GM19351 (cell line): Measurements from ENCODE around the gene IRF3.

Source experiments
- ATAC-seq: cut with Tn5 transposase; IDR thresholded peaks from one replicate; pipeline ENCODE4 v1.9.1; 2021; ENCODE audit warnings: mild to moderate bottlenecking, moderate library complexity; ENCODE audit not compliant: unreplicated experiment

IRF3 gene

GRCh38 chr19:49672131-49672919 is 6.7 kb upstream of the IRF3 start:
- ATAC-seq: no peak

- no peak for ATAC-seq
Observed at GRCh38 chr19:49669516-49669915, 3.9 kb upstream of the IRF3 start.

GRCh38 chr19:49667473-49667872 is 1.8 kb upstream of the IRF3 start:
- ATAC-seq: no peak

- ATAC-seq: no peak
Observed at GRCh38 chr19:49666120-49666444, 425 bp upstream of the IRF3 start.

- ATAC-seq: no peak
Observed at GRCh38 chr19:49665036-49665350, 664 bp downstream of the IRF3 start.

- ATAC-seq: peak; percentile 50
Observed at GRCh38 chr19:49664171-49665035, 1.3 kb downstream of the IRF3 start.

GRCh38 chr19:49663224-49663623 is 2.4 kb downstream of the IRF3 start:
- no peak for ATAC-seq

GRCh38 chr19:49662011-49662410 is 3.6 kb downstream of the IRF3 start:
- ATAC-seq: no peak

GRCh38 chr19:49660338-49660961 is 5.2 kb downstream of the IRF3 start:
- no peak for ATAC-seq

- no peak for ATAC-seq
Observed at GRCh38 chr19:49658566-49659442, 6.9 kb downstream of the IRF3 start.

- no peak for ATAC-seq
Observed at GRCh38 chr19:49658139-49658517, 7.5 kb downstream of the IRF3 start.

GRCh38 chr19:49657493-49658138 is 8.0 kb downstream of the IRF3 start:
- ATAC-seq: no peak

- ATAC-seq: no peak
Observed at GRCh38 chr19:49656456-49657109, 9.1 kb downstream of the IRF3 start.

GRCh38 chr19:49655570-49656455 is 9.8 kb downstream of the IRF3 start:
- no peak for ATAC-seq

GRCh38 chr19:49654581-49654980 is 11.1 kb downstream of the IRF3 start:
- no peak for ATAC-seq

- ATAC-seq: no peak
Observed at GRCh38 chr19:49653466-49653806, 12.2 kb downstream of the IRF3 start.

GRCh38 chr19:49652551-49653465 is 12.8 kb downstream of the IRF3 start:
- ATAC-seq: no peak
